Mesodermal cell (in vitro differentiated cells): ENCODE results near the gene KRT81.

Experiments
- H3K27ac ChIP-seq: 2 replicates; pipeline ENCODE4 v1.7.0; 2013; ENCODE audit warnings: mild to moderate bottlenecking, low read depth, low read length, moderate library complexity; ENCODE audit not compliant: severe bottlenecking
- H3K36me3 ChIP-seq: 2 replicates; pipeline ENCODE4 v1.7.1; 2013; ENCODE audit warnings: mild to moderate bottlenecking, low read length, moderate library complexity; ENCODE audit not compliant: control insufficient read depth, insufficient read depth
- H3K4me1 ChIP-seq: one replicate; pipeline ENCODE4 v1.7.1; 2013; ENCODE audit warnings: mild to moderate bottlenecking, low read length; ENCODE audit not compliant: insufficient read depth, control insufficient read depth, poor library complexity, severe bottlenecking
- H3K4me3 ChIP-seq: 2 replicates; pipeline ENCODE4 v1.7.0; 2013; ENCODE audit warnings: low read length, control low read depth, mild to moderate bottlenecking; ENCODE audit not compliant: insufficient read depth, poor library complexity, severe bottlenecking; ENCODE audit errors: extremely low read depth
- H3K9me3 ChIP-seq: 2 replicates; pipeline ENCODE4 v1.7.1; 2013; ENCODE audit warnings: mild to moderate bottlenecking, low read length, moderate library complexity; ENCODE audit not compliant: control insufficient read depth
- WGBS, 2 experiments: methylation state at CpG; one replicate each; pipeline ENCODE4 v1.1.5; 2013; ENCODE audit warnings: missing lambda C conversion rate in 2 of 2; ENCODE audit not compliant: insufficient coverage in 2 of 2; 5-methylcytosine and 5-hydroxymethylcytosine counted together

KRT81 gene

DNA sequence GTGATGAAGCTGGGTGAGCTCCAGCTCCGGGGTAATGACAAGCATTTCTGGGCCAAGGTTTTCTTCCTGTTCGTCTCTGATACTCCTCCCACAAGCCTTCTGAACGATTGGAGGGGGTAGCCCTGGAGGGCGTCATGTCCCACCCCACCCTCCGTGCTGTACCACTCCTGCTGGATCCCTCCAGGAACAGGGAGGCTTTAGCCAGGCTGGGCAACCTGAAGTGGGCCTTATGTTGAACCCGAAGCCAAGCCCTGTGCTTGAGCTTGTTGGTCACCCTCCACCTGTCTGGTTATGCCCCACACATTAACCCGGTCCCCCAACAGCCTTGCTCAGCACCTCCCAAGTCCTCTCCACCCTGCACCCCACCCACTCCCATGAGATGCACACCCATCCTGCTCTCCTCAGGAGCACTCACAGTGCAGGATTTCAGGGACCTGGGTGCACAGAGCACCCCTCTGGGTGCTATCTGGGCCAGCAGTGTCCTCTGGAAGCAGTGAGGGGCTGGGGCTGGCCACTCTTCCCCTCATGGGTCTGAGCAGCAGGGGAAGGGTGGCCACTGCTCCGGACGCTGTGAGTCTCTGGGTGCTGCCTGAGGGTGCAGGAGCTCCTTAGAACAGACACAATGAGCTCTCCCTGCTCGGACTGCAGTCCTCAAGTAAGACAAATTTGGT is 36.6 kb upstream of the KRT81 start:
- no peaks in the 10 kb centered on the region for H3K4me1 ChIP-seq
- H3K4me3 ChIP-seq = no peak overlapping the region
- no peak overlapping the region for H3K27ac ChIP-seq
- H3K36me3 ChIP-seq = no peaks in the 10 kb centered on the region
- H3K9me3 ChIP-seq = no peaks in the 10 kb centered on the region
- WGBS, 2 experiments = 78 to 87% methylated on average over 8 to 10 of the region's 10 CpGs

GRCh38 chr12:52327052-52327829 is 35.9 kb upstream of the KRT81 start:
- 37 to 42% methylated on average over 9 to 10 of the region's 11 CpGs for WGBS, 2 experiments

DNA sequence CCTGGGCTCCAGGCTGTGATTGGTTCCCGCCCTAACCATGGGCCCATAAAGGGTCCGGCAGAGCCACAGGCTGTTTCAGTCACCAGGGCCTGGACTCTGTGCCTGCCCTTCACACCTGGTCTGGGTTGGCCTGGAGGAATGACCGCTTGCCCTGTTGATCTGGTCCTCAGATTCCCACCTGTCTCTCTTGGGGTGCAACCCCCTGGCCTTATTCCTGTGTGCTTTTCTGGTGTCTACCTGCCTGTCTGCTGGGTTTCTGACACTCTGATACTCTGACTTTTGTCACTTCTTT is 32.8 kb upstream of the KRT81 start:
- no peaks in the 10 kb centered on the region for H3K36me3 ChIP-seq
- no peak overlapping the region for H3K27ac ChIP-seq
- 70 to 94% methylated on average over 3 of the region's 3 CpGs for WGBS, 2 experiments
- no peaks in the 10 kb centered on the region for H3K9me3 ChIP-seq
- H3K4me1 ChIP-seq = no peaks in the 10 kb centered on the region
- no peak overlapping the region for H3K4me3 ChIP-seq

More at GRCh38 chr12:52327052-52327829, 35.9 kb upstream of the KRT81 start:
- H3K4me1 ChIP-seq = no peaks in the 10 kb centered on the region
- H3K27ac ChIP-seq = no peak overlapping the region
- H3K36me3 ChIP-seq = no peaks in the 10 kb centered on the region
- H3K4me3 ChIP-seq = no peak overlapping the region
- no peaks in the 10 kb centered on the region for H3K9me3 ChIP-seq

DNA sequence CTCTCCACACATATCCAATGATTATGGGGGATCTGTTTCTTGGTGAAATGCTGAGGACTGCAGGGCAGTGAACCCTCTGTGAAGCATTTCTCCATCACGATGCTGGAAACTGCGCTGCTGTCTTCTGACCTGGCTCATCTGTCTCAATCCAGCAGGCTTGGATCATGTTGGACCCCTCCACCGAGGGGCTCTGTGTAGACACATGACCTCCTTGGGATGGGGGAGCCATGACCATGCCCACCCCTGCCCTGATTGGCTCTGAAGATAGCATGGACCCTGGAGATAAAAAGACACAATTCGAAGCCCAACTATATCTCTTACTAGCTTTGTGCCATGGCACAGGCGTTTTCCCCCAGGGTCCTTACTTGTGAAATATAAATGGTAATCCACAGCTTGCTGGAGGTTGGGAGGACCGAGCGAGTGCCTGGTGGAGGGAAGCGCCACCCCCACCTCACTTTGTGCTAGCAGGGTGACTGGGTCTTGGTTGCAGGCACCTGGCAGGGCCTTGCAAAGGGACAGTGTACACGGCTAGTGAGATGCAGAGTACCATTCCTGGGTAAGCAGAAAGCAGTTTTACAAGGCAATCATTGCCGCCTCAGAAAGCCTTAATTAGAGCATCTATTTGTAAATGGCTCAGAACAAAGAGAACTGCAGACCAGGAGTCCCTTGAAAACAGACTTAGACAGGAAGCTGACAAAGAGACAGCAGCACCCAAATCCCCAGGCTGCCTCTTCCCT is 32.2 kb upstream of the KRT81 start:
- no peak overlapping the region for H3K4me3 ChIP-seq
- no peaks in the 10 kb centered on the region for H3K9me3 ChIP-seq
- WGBS, 2 experiments = 85 to 89% methylated on average over 8 of the region's 10 CpGs
- H3K36me3 ChIP-seq = no peaks in the 10 kb centered on the region
- H3K4me1 ChIP-seq = no peaks in the 10 kb centered on the region
- no peak overlapping the region for H3K27ac ChIP-seq

DNA sequence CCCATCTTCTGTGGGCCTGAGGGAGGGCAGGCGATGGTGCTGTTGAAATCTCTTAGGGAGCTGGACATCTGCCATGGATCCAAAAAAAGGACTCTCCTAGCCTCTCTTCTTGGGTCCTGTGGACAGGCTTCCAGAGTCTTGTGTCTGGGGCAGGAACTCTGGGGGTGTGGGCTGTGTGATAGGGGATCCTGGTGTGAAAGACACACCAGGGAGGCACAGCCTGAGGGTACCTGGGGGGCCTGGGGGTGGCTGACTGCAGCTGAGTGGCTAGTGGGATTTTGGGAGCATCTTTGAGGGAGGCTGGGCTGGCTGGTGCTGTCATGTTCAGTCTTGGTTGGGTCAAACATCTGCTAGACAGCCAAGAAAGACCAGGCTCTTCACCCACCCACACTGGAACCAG is 31.7 kb upstream of the KRT81 start:
- 57% methylated on average over 1 of the region's 1 CpG; no CpG with 5 or more reads in 1 of the 2 experiments for WGBS, 2 experiments
- Histone ChIP-seq H3K27ac (no peak overlapping the region), H3K4me3 (no peak overlapping the region), H3K36me3 (no peaks in the 10 kb centered on the region), H3K9me3 (no peaks in the 10 kb centered on the region), H3K4me1 (no peaks in the 10 kb centered on the region)

DNA sequence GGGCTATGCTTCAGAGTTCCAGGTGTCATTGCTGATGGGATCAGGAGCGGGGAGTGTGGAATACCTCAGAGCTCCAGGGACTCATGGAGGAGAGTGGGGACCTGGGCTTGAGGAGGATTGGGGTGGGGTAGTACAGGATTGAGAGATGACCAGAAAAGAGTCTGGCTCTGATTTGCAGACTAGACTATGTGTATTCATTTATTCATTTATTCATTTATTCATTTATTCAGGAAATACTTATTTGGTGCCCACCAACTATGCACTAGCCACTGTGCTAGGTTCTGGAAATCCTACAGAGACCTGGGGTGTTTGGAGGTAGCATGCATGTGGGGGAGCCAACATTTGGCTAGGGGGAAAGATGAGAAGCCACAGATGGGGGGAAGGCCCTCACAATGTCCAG is 30.7 kb upstream of the KRT81 start:
- H3K36me3 ChIP-seq = no peaks in the 10 kb centered on the region
- WGBS, 2 experiments = 94% methylated on average over 1 of the region's 1 CpG; no CpG with 5 or more reads in 1 of the 2 experiments
- H3K4me3 ChIP-seq = no peak overlapping the region
- no peaks in the 10 kb centered on the region for H3K4me1 ChIP-seq
- H3K9me3 ChIP-seq = no peaks in the 10 kb centered on the region
- H3K27ac ChIP-seq = no peak overlapping the region

- no peaks in the 10 kb centered on the region for H3K36me3 ChIP-seq
- no peak overlapping the region for H3K4me3 ChIP-seq
- no peaks in the 10 kb centered on the region for H3K9me3 ChIP-seq
- WGBS, 2 experiments = 84 to 93% methylated on average over 3 to 4 of the region's 4 CpGs
- no peaks in the 10 kb centered on the region for H3K4me1 ChIP-seq
- no peak overlapping the region for H3K27ac ChIP-seq
Measured at GRCh38 chr12:52321418-52321817, 30.1 kb upstream of the KRT81 start.

DNA sequence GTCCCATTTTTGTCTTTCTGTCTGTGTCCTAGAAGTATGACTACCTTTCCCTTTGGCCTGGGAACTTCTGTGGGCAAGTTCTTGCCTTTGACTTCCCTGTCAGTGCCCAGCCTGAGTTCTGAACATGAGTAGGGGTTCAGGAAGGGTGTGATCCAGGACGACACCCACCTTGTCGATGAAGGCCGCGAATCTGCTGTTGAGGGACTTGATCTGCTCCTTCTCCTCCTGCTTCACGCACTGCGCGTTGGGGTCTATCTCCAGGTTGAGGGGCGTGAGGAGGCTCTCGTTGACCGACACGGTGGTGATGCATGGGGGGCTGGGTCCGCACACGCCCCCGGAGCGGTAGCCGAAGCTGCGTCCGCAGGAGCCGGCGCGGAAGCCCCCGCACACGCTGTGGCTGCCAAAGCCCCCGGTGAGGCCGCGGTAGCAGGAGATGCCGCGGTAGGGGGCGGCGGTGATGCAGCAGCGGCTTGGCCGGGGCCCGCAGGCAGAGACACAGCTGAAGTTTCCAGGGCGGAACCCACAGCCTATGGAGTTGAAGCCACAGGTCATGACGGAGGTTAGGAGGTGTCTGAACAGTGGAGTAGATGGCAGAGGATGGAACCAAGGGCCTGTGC is 29.6 kb upstream of the KRT81 start, which contains the start of gene KRT83:
Gene KRT83, minus strand, starts transcription at position 615 of the 617 bp plus-strand sequence. Its CDS starts 63 bp downstream, at position 552.
- 87% methylated on average over 34 of the region's 35 CpGs for WGBS, 2 experiments
- Histone ChIP-seq H3K27ac (no peak within 1 kb of the TSS), H3K4me3 (no peak within 1 kb of the TSS), H3K9me3 (no peaks in the 10 kb centered on the region), H3K36me3 (no peaks in the 10 kb centered on the region), H3K4me1 (no peaks in the 10 kb centered on the region)

GRCh38 chr12:52319097-52319496 is 27.8 kb upstream of the KRT81 start:
- H3K9me3 ChIP-seq = no peaks in the 10 kb centered on the region

DNA sequence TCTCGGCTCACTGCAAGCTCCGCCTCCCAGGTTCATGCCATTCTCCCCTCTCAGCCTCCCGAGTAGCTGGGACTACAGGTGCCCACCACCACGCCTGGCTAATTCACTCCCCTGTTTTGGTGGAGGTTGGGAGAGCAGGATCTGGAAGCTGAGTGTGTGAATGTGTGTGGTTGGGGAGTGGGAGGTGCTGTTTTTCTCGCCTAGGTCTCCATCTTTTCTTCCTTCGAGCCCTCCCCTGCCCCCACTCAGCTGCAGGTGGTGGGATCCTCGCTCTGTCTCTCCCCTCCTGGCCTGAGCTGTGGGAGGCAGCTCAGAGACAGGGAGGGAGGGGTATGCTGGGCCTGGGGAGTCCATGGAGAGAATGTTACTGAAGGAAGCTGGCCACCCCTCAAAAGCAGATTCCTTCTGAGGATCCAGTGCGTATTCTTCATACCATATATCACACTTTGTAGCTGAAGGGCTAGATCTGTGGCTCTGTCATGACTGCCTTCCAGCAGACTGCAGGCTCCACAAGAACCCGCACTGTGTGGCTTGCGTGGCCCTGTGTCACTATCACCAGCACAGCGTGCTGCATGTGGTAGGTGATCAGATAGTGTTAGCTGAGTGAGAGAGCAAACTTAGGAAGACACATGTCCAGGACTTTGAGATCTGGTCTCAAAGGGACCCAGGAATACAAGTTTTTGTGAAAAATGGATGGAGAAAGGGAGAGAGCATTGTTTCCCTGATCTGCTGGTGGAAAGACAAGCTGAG is 27.1 kb upstream of the KRT81 start:
- H3K4me1 ChIP-seq = no peaks in the 10 kb centered on the region
- 82 to 94% methylated on average over 5 to 7 of the region's 11 CpGs for whole genome bisulfite sequencing, 2 experiments

More at GRCh38 chr12:52319097-52319496, 27.8 kb upstream of the KRT81 start:
- H3K36me3 ChIP-seq = no peaks in the 10 kb centered on the region
- WGBS, 2 experiments = 63 to 73% methylated on average over 11 of the region's 11 CpGs
- H3K4me3 ChIP-seq = no peak overlapping the region
- no peak overlapping the region for H3K27ac ChIP-seq
- no peaks in the 10 kb centered on the region for H3K4me1 ChIP-seq

More for the DNA sequence above, 27.1 kb upstream of the KRT81 start:
- no peak overlapping the region for H3K27ac ChIP-seq
- no peak overlapping the region for H3K4me3 ChIP-seq
- no peaks in the 10 kb centered on the region for H3K36me3 ChIP-seq
- no peaks in the 10 kb centered on the region for H3K9me3 ChIP-seq
